GM21737 (cell line): ENCODE measurements around the gene CAMTA1.
"Not testable (repeated sequence)": the region's sequence is repeated elsewhere in the genome, so short reads cannot be mapped to it uniquely, and the experiment has no call there.

Source experiments
- ATAC-seq: cut with Tn5 transposase; IDR thresholded peaks from one replicate; pipeline ENCODE4 v1.9.1; 2021; ENCODE audit warnings: mild to moderate bottlenecking, moderate library complexity; ENCODE audit not compliant: unreplicated experiment

CAMTA1 gene

DNA sequence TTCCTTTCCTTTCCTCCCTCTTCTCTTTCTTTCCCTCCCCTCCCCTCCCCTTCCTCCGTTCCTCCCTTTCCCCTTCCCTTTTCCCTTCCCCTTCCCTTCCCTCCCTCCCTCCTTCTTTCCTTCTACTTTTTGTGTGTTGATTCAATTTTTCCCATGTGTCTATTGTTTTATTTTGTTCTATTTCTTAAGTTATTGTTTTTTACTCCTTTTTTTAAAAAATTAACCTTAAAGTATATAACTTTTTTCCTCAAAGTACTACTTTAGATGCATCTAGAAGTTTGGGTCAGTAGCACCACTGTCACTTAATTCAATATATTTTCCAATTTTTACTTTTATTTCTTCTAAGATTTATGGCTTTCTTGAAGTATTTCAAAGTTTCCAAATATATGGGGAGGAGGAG lies 537.7 kb downstream of the CAMTA1 start:
- no peak for ATAC-seq

DNA sequence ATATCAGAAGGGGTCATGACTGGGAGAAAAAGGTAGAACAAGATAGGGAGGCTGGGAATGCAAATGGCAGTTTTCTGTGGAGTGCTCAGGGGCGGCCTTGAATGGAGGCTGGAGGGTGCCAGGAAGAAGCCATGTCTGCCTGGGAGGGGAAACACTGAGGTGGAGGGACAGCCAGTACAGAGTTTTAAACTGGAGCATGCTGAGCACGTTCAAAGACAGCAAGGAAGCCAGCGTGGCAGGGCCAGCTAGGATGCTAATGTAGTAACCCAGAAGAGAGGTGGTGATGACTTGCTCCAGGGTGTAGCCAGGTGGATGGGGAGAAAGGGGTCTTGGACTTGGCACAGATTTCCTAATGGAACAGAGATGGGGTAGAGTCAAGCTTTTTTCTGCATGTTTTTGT lies 540.0 kb downstream of the CAMTA1 start:
- no peak for ATAC-seq

DNA sequence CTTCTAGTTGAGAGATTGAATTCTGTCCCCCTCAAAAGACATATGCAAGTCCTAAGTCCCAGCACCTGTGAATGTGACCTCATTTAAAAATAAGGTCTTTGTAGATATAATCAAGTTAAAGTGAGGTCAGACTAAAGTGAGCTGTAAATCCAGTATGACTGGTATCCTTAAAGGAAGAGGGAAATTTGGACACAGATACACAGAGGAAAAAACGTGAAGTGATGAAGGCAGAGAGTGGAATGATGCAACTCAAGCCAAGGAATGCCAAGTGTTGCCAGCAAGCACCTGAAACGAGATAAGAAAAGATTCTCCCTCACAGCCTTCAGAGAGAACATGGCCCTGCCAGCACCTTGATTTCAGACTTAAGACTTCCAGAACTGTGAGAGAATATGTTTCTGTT lies 541.1 kb downstream of the CAMTA1 start:
- no peak for ATAC-seq

DNA sequence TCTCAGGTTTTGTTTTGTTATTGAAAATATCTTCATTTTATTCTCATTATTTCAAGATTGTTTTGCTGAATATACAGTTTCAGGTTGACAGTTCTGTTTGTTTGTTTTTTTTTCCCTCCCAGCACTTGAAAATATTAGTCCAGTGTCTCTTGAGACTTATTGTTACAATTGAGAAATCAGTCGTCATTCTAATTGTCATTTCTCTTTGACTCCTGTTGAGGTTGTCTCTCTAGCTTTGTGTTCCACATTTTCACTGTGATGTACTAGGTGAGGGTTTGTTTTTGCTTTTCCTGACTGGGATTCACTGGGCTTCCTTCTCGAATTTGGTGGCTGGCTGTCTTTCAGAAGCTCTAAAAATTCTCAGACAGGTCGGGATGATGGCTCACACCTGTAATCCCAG lies 542.6 kb downstream of the CAMTA1 start:
- ATAC-seq = no peak

DNA sequence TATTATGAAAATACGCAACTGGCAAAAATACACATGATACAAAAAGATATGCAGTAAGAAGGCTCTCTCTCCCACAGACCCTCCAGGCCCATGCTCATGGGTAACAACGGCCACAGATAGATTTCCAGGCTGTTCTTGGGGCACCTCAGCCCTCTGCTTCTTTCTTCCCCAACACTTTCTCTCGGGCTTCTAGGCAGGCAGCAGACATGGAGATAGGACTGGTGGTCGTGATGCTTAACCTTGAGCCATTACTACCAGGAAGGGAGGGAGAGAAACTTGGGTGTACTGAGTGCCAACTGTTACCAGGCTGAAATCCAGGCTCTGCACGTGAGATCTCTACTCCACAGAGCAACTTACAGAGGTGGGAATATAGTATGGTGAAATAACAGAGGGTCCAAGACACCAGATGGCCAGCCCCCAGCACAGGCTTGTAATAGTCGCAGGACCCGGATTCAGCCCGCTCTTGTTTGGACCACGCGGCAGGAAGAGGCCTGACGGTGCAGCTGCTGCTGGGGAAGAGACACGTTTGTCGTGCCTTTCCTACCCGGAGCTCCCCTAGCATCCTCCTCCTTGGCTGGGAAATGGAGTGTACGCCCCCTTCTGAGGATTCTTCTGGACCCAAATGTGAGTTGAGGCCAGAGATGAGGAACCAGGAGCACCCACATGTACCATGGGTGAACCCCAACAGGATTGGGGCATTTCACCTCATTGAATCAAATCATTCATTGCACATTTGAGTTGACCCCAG lies 544.8 kb downstream of the CAMTA1 start:
- no peak for ATAC-seq

DNA sequence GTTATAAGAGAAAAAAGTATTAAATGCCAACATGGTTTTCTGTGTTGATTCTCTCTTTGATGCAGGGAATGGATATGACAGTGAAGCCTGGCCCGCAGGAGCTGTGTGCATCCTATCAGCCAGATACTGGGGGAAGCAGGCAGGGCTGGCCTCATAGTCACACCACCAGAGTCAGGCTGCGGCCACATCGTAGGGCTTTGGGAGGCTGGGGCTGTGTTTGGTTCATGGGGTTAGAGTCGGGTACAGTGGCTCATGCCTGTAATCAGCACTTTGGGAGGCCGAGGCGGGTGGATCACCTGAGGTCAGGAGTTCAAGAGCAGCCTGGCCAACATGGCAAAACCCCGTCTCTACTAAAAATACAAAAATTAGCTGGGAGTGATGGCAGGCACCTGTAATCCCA lies 545.5 kb downstream of the CAMTA1 start:
- ATAC-seq = not testable (repeated sequence)

DNA sequence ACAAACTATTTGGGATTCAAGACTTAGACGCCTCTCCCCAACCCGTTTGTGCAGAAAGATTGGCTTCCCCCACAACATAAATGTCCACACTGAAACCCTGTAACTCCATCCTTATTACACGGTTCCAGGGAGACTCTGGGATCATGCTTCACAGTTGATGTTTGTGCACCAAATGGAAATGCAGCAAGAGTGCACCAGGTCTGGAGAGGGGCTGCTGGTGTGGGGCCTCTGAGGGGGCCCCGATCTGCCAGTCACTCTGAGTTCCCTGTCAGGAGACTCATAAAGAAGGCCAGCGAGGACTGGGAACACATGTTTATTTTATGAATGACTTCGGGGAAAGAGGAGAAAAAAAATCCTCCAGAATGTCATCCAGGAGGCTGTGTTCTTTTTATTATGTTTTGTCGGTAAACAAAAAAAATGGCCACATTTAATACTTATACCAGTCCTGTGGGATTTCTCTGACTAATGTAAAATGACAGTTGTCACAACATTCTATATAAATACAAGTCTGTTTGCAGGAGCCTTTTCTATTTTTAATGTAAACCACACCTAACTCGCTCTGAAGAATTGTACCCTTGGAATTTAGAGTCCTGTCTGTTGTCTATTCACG lies 546.8 kb downstream of the CAMTA1 start:
- ATAC-seq = no peak

DNA sequence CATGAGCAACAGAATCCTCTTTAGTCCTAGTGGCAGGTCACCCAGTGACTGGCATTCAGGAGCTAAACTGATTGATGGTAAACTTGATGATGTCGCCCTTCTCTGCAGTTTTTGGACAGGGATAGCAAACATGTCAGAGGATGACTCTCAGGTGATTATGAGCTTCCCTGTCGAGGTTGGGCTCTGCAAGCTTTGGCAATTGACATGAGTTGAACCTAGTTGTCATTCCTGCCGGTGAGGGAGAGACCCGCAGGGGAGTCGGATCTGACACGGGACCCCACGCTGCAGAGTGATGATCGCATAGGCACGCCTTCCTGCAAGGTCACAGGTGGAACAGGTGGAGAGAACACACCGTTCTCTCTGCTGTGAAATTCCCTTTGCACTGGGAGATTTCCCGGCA lies 547.8 kb downstream of the CAMTA1 start:
- no peak for ATAC-seq

DNA sequence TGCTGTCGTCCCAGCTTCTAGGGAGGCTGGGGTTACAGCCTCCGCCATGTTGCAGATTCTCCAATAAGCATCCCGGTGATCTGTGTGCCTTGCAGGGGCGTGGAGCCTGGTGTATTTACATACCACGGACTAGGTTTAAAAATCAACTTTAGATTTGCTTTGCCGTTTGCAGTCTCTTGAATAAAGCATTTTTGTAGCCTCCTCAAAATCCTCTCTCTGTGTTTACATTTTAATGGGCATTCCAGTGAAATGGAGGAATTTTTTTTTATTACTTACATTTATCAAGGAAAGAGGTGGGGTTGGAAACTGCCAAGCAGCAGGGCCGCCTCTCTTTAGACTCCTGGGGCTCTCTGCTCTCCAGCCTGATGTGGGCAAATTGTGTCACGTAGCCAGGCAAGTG lies 548.4 kb downstream of the CAMTA1 start:
- no peak for ATAC-seq

DNA sequence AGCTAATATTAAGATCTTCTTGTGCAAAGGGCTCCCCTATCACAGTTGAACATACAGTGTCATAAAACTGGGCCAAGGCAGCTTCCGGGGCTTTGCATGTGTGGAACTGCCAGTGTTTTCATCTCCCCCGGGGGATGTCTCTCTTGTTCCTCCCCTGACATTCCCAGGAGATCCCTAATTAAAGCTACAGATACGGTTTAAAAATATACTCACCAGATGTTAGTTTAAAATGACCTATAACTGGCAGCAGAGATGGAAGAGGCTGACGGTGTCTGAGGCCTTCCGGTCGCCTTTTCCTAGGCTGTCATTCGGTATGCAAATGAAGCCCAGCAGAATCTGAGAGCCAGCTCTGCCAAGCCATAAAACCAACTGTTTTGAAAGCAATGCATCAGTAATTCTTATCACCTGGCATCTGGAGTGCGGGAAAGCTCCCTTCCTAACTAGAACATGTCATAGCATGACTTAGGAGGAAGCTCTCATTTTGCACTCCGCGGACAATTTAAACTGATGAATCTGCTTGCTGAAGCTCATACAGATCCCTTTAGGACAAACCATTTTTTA lies 549.3 kb downstream of the CAMTA1 start:
- no peak for ATAC-seq

DNA sequence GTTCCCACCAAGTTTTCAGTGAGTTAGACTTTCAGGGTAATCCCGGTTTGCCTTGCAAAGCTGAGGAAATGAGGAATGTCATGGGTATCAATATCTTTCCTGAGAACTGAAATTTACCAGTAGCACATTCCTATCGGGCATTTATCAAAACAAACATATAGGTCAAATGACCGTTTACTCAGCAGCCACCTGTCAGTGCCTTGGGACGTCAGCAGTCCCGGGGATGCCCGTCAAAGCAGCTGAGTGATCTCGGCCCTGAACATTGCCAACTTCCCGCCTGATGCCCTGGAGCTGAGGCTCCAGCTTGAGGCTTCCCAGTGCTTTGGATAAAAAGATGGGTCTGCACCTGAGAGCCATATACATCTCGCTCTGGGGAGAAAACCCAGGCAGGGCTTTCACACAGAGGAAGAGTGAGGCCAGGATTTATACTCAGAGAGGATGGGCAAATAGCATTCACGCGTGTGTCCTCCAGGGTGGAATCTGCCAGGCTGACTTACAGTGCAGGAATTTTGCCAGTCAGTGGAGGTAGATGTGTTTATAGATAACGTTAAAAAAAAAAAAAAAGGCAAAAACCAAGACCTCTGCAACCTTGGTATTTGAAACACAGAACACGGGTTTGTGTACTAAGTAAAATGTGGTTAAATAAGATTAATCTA lies 550.1 kb downstream of the CAMTA1 start:
- ATAC-seq = no peak

DNA sequence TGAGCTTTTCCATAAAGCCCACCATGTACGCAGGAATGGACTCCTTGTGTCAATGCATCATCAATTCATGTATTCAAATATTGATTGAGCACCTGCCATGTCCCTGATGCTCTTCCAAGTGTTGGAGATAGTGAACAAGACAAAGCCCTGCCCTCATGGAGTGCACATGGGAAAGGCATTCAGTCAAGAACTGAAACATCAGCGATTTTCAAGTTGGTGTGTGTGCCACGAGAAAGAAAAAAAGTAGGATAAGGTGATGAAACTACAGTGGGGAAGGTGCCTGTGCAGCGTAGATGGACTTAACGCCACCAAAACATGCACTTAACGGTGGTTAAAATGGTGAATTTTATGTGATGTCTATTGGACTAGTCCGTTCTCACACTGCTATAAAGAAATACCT lies 553.2 kb downstream of the CAMTA1 start:
- ATAC-seq = no peak

DNA sequence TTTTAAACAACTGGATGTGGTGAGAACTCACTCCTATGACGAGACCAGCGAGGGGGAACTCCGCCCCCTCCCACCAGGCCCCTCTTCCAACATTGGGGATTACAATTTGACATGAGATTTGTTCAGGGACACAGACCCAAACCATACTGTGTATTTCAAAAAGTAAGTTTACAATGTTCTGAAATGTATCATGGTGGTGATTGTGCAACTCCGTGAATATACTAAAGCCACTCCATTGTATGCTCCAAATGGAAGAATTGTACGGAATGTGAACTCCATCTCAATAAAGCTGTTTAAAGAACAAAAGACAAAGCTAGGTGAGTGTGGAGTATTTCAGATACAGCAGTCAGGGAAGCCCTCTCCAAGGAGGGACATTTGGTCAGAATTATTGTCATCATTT lies 553.8 kb downstream of the CAMTA1 start:
- no peak for ATAC-seq

DNA sequence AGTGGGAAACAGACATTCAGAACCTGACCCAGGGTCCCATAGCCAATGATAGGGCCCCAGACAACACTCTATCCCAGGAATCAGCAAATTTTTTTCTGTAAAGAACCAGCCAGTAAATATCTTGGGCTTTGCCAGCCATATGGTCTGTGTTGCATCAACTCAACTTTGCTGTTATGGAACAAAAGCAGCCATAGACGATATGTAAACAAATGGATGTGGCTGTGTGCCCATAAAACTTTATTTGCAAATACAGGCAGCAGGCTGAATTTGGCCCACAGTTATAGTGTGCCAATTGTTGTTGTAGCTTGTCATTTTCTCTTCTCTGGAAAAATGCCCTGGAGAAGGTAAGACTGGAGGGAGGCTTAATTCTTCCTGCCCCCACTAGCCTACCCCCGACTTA lies 554.7 kb downstream of the CAMTA1 start:
- no peak for ATAC-seq

DNA sequence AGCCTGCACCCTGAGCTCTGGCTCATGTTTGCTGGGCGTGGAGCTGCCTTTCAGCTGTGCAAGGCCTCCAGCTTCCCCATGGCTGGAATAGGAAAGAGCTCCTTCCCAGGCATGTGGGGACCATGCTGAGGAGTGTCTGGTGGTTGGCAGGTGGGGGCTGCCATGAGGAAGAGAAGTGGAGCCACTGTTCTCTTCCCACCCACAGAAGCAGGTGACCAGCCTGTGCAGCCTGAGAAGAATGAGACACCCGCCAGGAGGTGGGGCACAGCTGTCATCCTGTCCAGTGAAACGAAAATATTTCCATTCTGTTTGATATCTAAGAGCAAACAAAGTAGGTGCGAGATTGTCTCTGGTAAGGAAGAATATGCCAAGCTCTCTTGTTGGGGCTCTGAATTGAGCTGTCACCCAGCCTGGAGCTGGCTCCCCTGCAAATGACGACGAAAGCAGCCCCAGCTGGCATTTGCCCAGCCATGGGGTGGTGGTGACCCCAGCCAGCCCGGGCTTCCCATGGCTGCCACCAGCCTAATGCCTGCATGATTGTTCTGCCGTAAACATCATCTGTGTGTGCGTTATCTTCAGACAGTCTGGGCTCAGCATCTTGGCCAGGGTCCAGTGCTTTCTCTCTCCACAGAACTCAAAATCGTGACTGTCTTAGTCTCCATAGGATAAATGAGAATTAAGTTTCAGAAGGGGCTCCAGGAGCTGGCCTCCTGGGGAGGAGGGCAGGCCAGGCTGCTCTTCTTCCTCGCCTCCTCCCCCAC lies 556.1 kb downstream of the CAMTA1 start:
- ATAC-seq = no peak

DNA sequence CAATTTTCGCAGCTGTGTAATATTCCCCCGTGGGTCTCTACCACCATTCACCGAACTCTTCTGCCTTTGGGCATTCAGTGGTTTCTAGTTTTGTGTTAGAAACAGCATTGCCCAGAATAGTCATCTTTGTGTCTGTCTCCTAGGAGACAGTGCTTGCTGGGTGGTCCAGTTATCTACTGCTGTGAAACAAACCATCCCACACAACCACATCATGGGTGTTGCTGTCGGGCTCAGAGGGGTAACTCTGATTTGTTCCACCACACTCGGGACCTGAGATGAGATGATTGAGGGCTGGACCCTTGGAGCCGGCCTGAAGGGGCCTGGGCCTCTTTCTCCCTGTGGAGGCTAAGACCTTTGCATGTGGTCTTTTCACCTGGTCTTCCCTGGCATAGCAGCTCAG lies 558.6 kb downstream of the CAMTA1 start:
- ATAC-seq = no peak

DNA sequence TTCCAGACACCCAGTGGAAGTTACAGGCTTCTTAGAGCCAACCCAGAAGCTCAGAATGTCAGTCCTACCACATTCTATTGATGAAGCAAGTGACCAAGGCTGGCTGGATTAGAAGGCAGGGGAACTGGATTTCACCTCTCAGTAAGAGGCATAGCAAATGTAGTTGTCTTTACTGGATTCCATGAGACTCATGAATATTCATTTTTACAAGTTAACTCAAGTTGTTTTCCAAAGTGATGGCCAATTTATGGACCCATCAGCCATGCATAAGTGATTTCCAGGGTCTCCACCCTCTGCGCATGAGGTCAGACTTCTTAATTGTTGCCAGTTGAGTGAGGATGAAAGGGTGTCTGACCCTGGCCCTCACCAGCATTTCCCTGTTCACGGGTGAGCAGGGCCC lies 559.0 kb downstream of the CAMTA1 start:
- no peak for ATAC-seq

DNA sequence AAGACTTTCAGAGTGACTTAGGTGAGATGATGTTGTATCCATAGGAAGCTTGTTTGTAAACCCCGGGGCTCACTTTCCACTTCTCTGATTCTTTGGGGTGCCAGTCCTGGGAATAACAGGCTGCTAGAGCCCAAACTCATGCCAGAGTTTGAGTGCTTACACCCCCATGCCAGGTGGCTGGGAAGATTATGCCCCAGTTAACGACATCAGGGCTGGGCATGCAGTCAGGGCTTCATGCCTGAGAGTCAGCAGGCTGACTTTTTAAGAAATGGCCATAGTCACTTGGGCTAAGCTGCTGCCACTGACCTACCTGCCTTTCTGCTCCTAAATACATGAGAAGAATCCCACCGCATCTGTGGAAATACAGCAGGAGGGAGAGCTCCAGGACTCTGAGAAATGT lies 560.3 kb downstream of the CAMTA1 start:
- no peak for ATAC-seq

DNA sequence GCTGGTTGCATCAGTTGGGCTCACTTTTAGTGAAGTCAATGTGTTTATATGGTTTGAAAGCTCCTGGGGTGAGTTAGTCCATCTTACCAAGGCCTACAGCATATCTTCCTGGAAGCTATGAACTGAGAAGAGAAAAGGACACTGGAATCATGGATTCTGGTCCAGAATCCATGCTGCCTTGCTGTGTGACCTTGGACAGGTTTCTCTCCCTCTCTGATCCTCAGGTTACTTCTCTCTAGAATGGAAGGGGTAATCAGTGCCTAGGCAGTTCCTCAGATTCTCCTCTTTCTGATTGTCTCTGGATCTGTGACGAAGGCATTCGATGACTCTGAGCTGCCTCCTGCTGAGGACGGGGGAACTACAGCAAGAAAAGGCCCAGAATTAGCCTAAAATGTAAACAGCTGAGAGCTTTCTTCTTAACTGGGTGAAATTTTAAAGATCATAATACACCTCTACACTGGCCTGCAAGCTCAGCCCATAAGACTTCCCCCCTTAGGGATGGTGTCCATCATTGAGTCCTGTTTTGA lies 560.9 kb downstream of the CAMTA1 start:
- no peak for ATAC-seq

DNA sequence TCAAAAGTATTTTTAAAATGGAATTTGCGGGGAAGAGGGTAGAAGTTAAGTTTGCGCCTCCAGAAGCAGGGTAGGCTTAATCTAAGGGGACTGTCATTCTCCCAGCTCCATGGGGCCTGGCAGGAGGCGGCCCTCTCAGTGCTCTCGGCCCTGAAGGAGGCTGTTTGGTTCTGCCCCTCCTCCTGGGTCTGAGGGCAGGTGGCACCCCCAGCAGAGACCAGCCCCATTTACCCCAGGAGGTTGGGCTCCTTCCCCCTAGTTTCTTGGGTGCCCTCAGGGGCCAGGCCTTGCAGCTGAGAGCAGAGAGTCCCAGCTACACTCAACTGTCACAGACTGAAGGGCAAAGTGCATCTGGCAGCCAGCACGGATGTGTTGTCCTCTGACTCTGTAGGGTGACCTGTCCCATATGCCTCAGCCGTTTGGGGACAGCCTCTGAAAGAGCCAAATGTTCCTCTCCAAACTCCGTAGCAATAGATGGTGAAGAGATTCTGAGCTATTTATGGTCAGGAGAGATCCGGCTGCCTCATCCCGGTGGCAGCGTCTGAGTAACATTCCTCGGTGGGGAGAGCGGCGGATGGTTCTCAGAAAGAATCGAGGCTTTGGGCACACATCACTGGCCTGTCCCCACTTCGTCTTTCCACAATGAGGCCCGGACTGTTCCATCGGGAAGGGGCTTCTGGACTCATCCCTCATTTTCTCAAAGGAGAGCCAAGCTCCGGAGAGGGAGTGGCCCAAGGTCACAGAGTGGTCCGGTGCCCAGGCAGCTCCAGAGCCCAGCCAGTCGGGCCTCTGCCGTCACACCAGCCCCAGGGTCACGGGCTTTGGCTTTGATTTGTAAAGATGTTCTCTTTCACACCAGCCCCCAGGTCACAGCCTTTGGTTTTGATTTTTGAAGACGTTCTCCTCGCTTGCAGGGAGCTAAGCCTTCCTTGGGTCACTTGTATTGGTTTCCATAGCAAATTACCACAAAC lies 561.6 kb downstream of the CAMTA1 start:
- ATAC-seq = no peak
